ENCODE data around the gene PPFIA1.

The PPFIA1 gene

GRCh38 chr11:70296681-70297080, 26.2 kb downstream of the PPFIA1 start:
- DNase-seq (ENCODE audit: low read depth in 2 of 3, low spot score in 2 of 3): no peak

- DNase-seq (ENCODE audit: low read depth in 2 of 3, low spot score in 2 of 3): no peak
These were observed 26.9 kb downstream of the PPFIA1 start for GRCh38 chr11:70297341-70297740.

GRCh38 chr11:70298243-70298915, 27.9 kb downstream of the PPFIA1 start:
- no peak for DNase-seq (ENCODE audit: low read depth in 2 of 3, low spot score in 2 of 3)

GRCh38 chr11:70299636-70300035, 29.1 kb downstream of the PPFIA1 start:
- DNase-seq (ENCODE audit: low read depth in 2 of 3, low spot score in 2 of 3): no peak

- no peak for DNase-seq (ENCODE audit: low read depth in 2 of 3, low spot score in 2 of 3)
These were observed 30.7 kb downstream of the PPFIA1 start for GRCh38 chr11:70301191-70301590.

- no peak for DNase-seq (ENCODE audit: low read depth in 2 of 3, low spot score in 2 of 3)
These were observed 31.4 kb downstream of the PPFIA1 start for GRCh38 chr11:70301721-70302418.

- no peak for DNase-seq (ENCODE audit: low read depth in 2 of 3, low spot score in 2 of 3)
These were observed 31.9 kb downstream of the PPFIA1 start for GRCh38 chr11:70302419-70302752.

- DNase-seq (ENCODE audit: low read depth in 2 of 3, low spot score in 2 of 3): no peak
These were observed 32.6 kb downstream of the PPFIA1 start for GRCh38 chr11:70303070-70303469.

- no peak for DNase-seq (ENCODE audit: low read depth in 2 of 3, low spot score in 2 of 3)
These were observed 33.7 kb downstream of the PPFIA1 start for GRCh38 chr11:70304208-70304603.

GRCh38 chr11:70305501-70305900, 35.0 kb downstream of the PPFIA1 start:
- no peak for DNase-seq (ENCODE audit: low read depth in 2 of 3, low spot score in 2 of 3)

GRCh38 chr11:70306586-70307033, 36.1 kb downstream of the PPFIA1 start:
- DNase-seq (ENCODE audit: low read depth in 2 of 3, low spot score in 2 of 3): no peak

- DNase-seq (ENCODE audit: low read depth in 2 of 3, low spot score in 2 of 3): no peak
These were observed 36.7 kb downstream of the PPFIA1 start for GRCh38 chr11:70307176-70307575.

GRCh38 chr11:70311616-70312015, 41.1 kb downstream of the PPFIA1 start:
- DNase-seq (ENCODE audit: low read depth in 2 of 3, low spot score in 2 of 3): no peak

GRCh38 chr11:70312401-70313357, 42.2 kb downstream of the PPFIA1 start:
- no peak for DNase-seq (ENCODE audit: low read depth in 2 of 3, low spot score in 2 of 3)

GRCh38 chr11:70313945-70314344, 43.5 kb downstream of the PPFIA1 start:
- DNase-seq (ENCODE audit: low read depth in 2 of 3, low spot score in 2 of 3): no peak

GRCh38 chr11:70314730-70315129, 44.2 kb downstream of the PPFIA1 start:
- DNase-seq (ENCODE audit: low read depth in 2 of 3, low spot score in 2 of 3): no peak

- no peak for DNase-seq (ENCODE audit: low read depth in 2 of 3, low spot score in 2 of 3)
These were observed 45.2 kb downstream of the PPFIA1 start for GRCh38 chr11:70315716-70316115.

GRCh38 chr11:70317581-70318305, 47.3 kb downstream of the PPFIA1 start:
- DNase-seq (ENCODE audit: low read depth in 2 of 3, low spot score in 2 of 3): no peak

GRCh38 chr11:70319396-70320076, 49.0 kb downstream of the PPFIA1 start:
- DNase-seq (ENCODE audit: low read depth in 2 of 3, low spot score in 2 of 3): no peak

- DNase-seq (ENCODE audit: low read depth in 2 of 3, low spot score in 2 of 3): no peak
These were observed 52.2 kb downstream of the PPFIA1 start for GRCh38 chr11:70322666-70323065.

GRCh38 chr11:70323806-70324205, 53.3 kb downstream of the PPFIA1 start:
- no peak for DNase-seq (ENCODE audit: low read depth in 2 of 3, low spot score in 2 of 3)
